ENCODE measurements around the gene NFIA. TPM values are rescaled to one million over a fixed set of nuclear protein-coding genes. Genes with fewer than 3 reads are reported as not detected.
"Not testable (repeated sequence)": the region's sequence is repeated elsewhere in the genome, so short reads cannot be mapped to it uniquely, and the experiment has no call there.

The NFIA gene
- polyA plus RNA-seq, 10 donors, result 28.0 to 37.7 (median 32.4) TPM

DNA sequence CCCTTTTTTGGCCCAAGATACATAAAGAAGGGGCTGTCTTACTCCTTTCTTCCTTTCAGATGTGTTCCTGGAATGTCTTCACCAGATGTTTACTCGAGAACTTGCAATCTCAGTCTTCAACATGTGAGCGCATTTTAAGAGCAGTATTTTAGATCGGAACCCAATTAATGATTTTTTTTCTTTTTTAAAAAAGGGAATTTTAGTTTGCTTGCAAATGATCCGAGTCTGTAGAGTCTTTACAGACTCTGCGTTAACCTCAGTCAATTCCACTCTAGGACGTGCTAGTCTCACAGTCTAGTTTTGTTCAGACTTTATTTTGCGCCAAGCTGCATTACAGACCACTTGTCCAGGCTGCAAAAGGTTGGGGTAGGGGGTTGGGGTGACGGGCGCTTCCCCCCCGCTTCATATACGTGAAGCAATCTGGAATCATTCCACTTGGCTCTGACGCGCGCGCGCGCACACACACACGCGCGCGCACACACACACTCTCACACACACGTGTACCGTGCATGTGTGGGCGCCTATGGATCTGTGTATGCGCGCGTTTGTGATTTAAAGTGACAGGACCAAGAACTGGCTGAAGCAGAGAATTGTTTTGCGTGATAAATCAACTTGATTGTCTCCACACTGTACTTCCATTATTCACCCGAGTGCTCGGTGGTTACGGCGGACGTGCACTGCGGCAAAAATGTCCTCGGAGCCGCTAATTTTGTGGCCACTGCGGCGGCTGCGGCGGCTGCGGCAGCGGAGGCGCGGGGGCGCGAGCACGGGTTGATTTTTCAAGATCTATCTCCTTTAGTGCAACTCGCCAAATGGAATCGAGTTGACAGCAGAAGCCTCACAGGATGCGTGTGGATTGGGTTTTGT is 25.6 kb upstream of the NFIA start:
- DNase-seq, result peak; percentile 81 to 96 (median 93)

DNA sequence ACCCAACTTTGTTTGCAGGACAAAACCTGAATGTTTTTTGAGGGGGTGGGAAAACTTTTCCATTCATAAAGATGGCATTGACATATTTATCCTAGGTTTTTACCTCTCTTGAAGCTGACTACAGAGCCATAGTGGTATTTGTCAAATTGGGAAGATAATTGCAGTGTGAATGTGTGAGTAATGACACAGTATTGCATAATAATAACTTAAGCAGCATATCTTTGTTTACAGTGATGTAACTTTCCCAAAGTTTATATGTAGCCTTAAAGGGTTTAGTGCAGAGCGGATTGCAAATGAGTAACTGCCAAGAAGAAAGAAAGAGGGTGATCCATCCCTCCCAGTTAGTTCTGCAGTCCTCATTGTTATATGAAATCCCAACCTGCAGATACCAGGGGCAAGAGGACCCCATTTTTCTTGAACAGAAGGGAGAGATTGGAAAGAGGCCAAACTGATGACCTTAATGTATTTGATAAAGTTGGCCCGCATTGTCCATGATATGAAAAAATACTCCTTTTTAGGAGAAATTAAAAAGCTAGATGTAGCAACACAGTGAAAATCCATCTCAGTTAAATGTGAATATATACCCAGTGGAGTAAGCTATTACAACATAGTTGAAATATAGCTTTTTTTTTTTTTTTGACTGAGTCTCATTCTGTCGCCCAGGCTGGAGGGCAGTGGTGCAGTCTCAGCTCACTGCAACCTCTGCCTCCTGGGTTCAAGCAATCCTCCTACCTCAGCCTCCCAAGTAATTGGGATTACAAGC is 23.7 kb upstream of the NFIA start:
- peak in 1 of 3 donors; percentile 45 for DNase-seq

DNA sequence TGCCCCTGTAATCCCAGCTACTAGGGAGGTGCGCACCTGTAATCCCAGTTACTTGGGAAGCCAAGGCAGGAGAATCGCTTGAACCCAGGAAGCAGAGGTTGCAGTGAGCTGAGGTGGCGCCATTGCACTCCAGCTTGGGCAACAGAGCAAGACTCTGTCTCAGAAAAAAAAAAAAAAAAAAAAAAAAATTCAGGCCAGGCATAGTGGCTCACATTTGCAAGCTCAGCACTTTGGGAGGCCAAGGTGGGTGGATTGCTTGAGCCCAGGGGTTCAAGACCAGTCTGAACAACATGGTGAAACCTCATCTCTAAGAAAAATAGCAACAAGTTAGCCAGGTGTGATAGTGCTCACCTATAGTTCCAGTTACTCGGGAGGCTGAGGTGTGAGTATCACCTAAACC is 20.8 kb upstream of the NFIA start:
- not testable (repeated sequence) for DNase-seq

DNA sequence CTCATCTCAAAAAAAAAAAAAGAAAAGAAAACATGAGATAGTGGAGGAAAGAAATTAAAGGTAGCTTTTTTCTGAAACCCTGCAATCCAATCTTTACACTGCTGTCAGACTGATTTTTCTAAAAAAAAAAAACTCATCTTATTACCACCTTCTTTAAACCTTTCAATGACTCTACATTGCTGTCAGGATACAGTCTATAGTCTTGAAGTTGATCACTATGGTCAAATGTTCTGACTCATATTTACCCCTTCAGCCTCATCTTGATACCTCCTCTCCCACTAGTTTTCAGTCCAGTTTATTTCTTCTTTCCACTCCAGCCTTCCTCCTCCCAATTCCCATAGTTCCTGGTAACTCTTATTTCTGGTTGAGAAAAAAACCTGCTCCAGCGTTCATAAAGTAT is 17.7 kb upstream of the NFIA start:
- no peak for DNase-seq

DNA sequence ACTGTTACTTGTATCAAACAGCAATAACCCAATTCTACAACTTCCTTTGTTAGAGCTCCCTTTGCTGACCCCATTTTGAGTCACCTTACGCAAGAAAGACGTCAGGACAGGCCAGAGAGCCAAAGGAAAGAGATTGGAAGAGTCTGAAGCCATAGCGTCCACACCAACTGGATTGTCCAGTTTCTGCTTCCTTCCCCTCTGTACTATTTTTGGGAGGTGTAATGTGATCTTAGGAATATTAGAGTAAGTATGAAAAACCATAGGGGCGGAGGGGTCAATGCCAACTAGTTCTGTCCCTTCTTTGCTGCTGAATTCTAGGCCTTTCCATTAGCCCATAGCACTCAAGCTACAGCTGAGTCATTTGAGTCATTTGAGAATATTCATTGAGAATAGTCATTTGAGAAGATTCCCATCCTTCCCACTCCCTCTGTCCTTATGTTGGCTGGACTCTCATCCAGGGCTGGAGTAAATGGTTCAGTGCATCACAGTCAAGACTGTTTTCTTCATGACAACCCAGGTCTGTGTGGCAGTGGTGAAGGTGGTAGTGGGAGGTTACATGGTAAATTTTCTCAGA is 14.8 kb upstream of the NFIA start:
- no peak for DNase-seq

DNA sequence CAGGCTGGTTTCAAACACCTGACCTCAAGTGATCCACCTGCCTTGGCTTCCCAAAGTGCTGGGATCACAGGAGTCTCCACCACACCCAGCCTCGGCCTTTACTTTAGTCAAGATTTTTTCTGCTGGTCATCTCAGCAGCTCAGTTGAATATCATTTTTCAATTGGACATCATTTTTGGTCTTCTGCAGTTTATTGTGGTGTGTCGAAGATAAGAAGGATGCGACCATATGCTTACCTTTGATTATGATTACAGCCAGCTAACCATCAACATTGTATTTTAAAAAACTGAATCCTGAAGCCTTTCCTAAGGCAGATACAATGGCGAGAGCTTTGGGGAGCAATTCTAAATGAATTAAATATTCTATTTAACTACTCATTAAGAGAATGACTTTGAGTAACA is 12.3 kb upstream of the NFIA start:
- no peak for DNase-seq

DNA sequence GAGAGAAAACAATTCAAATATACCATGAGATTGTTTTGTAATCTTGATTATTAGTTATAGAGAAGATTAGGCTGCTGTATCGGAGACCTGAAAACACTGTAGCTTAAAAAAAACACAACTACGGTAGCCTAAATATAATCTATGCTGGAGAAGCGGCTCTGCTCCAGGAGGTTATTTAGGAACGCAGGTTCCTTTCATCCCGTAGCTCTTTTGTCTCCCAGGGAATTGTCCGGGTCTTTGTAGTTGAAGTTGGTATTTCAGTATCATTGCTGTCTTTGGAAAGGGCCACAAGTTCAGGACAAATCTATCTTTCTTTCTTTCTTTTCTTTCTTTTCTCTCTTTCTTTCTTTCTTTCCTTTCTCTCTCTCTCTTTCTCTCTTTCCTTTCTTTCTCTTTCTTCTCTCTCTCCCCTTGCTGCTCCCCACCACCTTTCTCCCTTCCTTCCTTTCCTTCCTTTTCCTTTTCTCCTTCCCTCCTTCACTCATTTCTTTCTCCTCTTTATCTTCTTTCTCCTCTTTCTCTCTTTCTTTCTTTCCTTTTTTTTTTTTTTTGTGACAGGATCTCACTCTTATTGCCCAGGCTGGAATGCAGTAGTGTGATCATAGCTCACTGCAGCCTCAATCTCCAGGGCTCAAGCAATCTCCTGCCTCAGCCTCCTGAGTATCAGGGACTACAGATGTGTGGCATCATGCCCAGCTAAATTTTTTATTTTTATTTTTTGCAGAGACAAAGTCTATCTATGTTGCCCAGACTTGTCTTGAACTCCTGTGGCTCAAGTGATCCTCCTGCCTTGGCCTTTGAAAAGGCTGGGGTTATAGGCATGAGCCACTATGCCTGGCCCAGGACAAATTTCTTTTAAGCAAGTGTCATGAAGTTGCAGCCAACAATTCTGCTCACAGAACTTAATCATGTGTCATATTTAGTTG is 10.9 kb upstream of the NFIA start:
- DNase-seq, result no peak

DNA sequence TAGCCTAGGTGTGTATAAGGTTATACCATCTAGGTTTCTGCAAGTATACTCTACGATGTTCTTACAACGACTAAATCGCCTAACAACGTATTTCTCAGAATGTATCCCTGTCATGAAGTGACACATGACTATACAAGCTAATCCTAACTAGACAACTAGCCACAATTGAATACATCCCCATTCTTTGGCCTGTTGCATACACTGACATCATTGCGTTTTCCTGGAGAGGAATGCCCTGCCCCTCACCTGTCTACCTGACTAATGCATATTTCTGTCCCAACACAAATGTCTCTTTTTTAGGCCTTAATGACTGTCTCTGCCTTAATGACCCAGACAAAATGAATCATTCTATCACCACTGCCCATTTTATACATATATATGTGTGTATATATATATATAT is 8.5 kb upstream of the NFIA start:
- DNase-seq, result no peak

DNA sequence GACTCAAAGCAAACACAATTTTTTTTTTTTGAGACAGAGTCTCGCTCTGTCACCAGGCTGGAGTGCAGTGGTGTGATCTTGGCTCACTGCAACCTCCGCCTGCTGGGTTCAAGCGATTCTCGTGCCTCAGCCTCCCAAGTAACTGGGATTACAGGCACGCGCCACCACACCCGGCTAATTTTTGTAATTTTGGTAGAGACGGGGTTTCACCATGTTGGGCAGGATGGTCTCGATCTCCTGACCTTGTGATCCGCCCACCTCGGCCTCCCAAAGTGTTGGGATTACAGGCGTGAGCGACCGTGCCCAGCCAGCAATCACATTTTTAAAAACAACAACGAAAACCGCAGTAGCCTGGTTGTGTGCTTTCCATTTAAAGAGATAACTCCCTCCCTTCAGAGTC is 6.5 kb upstream of the NFIA start:
- DNase-seq, result not testable (repeated sequence)

DNA sequence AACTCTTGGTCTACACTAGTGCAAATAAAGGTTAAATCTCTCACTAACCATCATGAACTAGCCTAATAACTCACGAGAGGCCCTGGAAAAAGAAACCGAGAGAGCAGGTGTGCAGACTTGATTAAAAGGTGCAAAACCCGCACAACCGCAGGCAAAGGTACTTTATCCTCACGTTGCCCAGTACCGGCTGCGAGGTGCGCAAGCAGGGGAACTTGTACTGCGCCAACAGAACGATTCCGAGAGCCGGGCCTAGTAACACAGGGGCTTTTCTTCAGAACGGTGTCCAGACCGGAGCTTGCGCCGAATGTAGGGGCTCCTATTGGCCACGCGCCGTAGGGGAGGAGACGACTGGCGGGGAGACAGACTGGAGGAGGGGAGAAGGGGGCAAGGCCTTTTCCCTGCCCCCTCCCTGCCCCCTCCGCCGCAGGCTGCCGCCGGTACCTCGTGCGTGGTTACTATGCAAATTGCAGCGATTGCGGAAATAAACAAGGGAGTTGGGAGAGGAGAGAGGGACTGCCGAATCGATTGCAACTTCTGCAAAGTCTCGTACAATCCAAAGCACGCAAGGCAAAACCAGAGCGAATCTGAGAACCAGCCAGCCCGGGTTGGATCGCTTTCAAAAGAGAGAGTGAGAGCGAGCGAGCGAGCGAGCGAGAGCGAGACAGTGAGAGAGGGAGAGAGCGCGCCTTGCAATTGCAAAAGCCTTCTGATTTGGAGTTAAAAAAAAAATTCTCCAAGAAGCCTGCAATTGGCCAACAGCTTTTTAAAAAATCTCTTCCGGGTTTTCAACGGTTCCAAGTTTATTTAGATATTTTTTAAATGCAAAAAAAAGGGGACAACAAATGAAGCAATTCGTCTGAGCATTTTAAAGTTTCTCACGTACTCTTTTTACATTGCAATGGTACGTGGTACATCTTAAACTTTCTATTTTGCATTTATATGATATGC is 5.4 kb upstream of the NFIA start:
- DNase-seq, result peak; percentile 84 to 97 (median 88)

DNA sequence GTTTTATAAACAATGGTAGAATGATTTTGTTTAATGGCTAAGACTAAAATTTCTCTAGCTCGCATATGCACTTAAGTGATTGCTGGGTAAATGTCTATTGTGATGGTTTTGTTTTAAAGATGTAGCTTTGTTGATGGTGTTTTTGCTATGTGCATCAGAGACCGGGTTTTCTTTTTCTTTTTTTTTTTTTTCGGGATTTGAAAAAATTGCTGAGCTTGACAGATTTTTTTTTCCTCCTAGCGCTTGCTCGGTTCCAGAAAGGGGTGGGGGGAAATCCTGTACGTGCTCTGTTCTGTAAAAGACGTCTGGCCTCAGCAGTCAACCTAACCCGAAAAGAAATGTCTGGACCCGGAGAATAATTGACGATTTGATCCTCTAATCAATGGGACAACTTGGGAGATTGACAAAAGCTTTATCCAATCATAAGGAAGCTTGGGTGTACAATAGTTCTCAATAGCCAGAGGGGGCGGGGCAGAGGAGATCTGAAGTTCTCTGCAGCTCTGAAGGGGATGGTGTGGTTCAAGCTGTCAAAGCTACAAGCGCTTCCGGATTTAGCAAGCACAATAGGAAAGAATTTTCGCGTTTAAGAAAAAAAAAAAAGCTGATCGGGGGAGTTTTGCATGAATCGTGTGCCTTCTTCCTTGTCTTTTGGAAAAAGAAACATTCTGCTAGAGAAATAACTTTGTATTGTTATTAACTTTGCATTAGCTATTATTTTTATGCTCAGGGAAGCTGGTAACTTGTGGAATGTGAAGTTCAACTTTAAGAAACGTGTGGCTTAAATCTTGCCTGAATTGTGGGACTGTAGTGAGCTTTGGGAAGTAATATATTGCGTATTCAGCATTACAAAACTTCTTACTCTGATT is 4.5 kb upstream of the NFIA start:
- peak; percentile 99 to 100 (median 99) for DNase-seq

DNA sequence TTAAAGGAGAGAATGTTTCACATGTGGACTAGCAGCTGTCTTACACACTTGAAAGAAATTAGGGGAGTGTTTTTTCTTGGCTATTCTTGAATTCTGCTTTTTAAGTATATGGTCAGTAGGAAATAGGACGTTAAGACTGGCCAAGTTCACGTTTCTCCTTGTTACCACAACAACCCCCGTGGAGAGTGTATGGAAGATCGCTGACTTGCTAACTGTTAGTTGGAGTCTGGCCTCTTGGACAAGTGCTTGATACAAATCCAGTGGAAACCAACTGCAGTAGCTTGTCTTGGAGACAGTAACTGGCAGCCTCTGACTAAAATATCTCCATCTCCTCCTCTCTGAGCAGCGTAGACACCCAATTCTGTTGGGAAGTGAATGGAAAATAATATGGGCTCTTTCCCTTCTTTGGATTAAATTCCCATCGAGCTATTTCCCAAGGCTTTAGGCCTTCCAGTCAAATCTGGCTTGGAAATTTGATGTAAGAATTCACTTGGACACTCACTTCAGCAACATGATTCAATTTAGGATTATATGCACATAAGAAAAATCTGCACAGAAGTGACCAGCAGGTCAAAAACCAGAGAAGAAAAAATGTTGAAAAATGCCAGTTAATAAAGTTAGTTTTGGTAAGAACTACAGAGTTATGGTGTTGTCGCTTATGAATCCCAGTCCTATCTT is 3.6 kb upstream of the NFIA start:
- peak; percentile 80 to 95 (median 88) for DNase-seq

DNA sequence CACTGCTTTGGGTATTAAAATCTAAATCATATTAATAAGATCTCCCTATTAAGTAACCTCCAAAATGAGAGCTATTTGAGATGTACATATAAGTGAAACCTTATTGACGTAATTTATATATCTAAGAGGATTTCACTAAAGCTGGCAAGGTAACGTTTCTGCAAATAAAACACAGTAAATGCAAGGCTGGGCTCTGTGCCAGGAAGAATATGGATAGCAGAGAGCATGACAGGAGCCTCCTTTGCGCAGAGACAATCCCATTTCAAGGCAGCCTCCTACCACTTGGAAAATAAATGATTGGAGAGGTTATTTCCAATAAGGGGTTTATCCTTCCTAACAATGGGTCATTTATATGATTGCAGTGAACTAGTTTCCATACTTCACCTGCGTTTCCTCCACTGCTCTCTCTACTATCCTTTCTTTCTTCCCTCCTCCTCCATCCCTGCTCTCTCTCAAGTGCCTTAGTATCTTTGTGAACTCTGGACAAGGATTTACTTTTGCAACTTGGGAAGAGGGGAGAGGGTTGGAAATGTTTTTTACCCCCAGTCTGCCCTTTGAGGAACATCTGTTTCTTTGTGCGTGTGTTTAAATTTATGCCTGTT is 3.0 kb upstream of the NFIA start:
- peak; percentile 69 to 93 (median 81) for DNase-seq

DNA sequence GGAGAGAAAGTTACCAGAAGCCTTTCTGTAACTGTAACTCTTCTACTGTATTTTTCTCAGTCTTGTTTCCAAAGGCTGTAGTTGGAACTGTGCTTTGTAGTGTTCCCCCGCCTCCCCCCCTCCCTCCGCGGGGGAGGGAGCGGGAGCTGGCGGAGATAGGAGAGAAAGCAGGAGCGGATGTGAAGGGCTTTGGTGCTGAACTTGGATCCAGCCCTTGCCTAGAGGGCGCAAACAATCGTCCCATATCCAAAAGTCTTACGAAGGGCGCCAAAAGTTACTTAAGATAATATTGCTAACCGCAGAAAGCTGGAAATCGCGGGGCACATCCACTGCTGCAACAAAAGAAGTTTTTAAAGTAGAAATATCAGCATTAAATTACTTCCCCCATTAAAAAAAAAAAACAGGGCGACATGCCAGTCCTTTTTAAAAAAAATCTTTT is 2.4 kb upstream of the NFIA start:
- DNase-seq, result peak; percentile 87 to 98 (median 95)

DNA sequence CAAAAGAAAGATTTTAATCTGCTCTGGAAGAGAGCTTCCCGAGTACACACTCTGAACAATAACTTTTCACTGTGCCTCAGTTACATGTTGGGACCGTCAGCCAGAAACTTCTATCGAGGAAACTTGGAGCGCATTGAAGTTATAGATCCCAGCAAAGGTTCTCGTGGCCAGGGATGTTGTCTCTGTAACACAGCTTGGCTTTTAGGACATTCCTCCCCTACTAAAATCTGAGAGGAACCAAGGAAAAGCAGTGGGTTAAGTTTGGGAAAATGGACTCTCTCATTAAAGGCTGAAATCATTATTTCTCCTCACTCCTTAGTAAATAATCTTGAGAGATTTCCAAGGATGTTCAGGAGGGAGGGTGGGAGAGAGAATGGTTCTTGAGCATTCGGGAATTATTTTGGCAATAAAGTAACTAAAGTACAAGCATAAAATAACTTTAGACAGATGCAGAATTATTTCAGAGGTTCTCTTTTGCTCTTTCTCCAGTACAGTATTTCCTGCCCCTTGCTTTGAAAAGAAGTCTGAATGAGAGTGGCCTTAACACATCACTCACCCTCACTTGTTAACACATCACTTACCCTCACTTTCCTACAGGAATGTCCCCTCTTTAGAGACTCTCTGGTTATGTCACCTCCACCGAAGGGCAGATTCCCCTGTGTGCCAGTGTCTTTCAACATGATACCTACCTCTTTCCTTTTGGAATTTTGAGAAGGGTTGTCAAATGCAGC is 1.8 kb upstream of the NFIA start:
- DNase-seq, result peak; percentile 67 to 92 (median 75)

DNA sequence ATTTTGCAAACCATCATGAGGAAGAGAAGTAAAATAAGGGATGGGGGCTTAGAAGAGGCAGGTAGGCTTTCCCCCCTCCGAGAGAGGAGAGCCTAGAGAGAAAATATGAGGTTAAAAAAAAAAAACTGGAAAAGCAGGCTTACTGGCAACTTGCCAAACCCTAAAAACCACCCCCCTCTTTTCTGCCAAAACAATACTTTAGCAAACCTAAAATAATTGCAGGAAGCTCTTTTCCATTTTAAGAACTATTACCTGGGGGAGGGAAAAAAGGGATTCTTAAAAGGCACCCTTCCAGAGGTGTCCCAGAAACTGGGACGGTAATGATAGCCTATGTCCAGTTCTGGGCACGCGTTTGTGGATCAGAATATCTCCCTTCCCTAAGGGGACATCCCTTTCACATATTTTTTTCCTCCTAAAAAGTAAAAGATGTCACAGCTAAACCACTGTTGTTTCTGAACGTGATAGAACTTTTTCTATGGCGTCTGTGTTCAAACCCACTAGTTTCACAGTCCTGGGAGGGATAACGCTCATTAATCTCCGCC is 1.1 kb upstream of the NFIA start:
- DNase-seq, result peak; percentile 52 to 88 (median 66)

DNA sequence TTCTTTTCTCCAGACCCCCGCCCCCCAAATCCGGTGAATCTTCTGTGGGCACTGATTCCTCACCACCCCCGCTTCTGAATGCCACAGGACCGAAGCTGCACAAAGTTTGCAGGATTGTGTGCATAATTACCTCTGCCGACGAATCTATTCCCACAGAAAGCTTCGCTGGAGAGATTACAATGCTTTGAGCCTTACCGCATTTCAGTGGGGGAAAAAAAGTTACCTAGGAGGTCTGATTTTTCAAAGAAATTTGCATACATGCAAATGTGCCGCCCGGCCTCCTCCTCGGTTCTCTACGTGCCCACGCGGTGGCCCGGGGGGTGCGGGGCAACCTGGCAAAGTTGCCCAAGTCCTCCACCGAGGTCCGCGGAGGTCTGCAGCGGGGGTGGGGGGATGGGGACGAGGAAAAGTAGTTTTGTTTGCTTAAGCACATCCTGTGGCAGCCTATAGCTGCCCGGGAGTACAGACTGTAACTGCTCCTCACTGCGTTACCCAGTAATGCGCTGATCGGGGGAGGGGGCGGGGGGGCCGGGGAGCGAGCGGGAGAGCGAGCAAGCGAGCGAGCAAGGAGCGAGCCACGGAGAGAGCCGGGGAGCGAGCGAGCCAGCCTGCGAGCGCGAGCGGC is 563 bp upstream of the NFIA start:
- DNase-seq, result peak; percentile 64 to 92 (median 80)

Measured in muscle of back (tissue), 11 donors.